ENCODE results near the gene TFPI. TPM values are rescaled to one million over a fixed set of nuclear protein-coding genes. Genes with fewer than 3 reads are reported as not detected.

Gene TFPI
- total and polyA plus RNA-seq, 7 donors: 2.3 to 83.1 (median 29.3) TPM

DNA sequence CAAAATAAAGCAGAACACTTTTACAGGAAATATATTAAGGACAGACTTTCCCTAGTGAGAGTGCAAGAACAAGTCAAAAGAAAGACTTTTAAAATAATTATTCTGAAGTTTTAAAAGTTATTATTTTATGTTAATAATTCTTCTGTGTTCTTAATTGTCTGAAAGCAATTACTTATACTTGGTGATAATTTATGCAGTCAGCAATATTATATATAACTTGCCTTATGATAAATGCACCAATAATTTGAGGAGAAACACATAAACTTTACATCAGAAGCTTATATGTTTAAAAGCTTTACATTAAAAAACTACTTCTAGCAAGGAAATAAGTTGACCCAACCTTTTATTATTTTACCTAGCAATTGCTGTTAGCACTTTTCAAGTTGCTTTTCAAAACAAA is 102.7 kb downstream of the TFPI start:
- DNase-seq: no peak
- Histone ChIP-seq H3K27ac (no peak overlapping the region), H3K36me3 (no peaks in the 10 kb centered on the region), H3K4me1 (no peaks in the 10 kb centered on the region), H3K9me3 (no peaks in the 10 kb centered on the region), H3K4me3 (no peak overlapping the region), H3K27me3 (no peaks in the 10 kb centered on the region)
- intact Hi-C loops (cut with DNase I): loop anchor here (5.0 kb wide), 1 partner anchor 589 kb away; no protein-coding TSS in a partner anchor
- TF ChIP-seq POLR2A (IDR thresholded peaks at IDR 0.05): no peak
- TF ChIP-seq, protein P1, sequence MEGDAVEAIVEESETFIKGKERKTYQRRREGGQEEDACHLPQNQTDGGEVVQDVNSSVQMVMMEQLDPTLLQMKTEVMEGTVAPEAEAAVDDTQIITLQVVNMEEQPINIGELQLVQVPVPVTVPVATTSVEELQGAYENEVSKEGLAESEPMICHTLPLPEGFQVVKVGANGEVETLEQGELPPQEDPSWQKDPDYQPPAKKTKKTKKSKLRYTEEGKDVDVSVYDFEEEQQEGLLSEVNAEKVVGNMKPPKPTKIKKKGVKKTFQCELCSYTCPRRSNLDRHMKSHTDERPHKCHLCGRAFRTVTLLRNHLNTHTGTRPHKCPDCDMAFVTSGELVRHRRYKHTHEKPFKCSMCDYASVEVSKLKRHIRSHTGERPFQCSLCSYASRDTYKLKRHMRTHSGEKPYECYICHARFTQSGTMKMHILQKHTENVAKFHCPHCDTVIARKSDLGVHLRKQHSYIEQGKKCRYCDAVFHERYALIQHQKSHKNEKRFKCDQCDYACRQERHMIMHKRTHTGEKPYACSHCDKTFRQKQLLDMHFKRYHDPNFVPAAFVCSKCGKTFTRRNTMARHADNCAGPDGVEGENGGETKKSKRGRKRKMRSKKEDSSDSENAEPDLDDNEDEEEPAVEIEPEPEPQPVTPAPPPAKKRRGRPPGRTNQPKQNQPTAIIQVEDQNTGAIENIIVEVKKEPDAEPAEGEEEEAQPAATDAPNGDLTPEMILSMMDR (IDR thresholded peaks at IDR 0.05): no peak

DNA sequence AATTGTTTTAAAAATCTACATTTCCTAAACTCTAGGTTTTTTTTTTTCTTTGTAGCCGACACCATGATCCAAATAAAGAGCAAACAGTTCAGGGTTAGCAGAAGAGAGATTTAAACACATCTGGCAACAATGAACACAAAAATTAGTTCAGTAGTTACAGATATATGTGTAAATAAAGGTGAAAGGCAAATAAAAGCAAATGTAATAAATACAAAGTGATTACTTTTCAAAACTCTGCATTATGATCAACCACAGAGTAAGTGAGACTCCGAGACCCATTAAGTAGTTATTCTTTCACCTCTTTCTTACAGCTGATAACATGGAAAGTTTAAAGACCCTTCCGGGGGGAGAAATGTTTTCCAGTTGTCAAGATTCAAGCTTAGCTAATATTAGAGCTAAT is 106.9 kb downstream of the TFPI start:
- no peaks in the 10 kb centered on the region for H3K4me1 ChIP-seq
- H3K4me3 ChIP-seq: peak overlapping the region; percentile 8 to 38 (median 28)
- intact Hi-C loops (cut with DNase I): no loop called here
- no peaks in the 10 kb centered on the region for H3K36me3 ChIP-seq
- 26 to 67% methylated on average over 3 of the region's 3 CpGs for WGBS, 2 donors
- H3K27me3 ChIP-seq: no peaks in the 10 kb centered on the region
- peak overlapping the region in 3 of 4 donors; percentile 27 to 57 (median 30) for H3K27ac ChIP-seq
- TF ChIP-seq, protein P1 (IDR thresholded peaks at IDR 0.05): no peak
- TF ChIP-seq EP300 (IDR thresholded peaks at IDR 0.05): no peak
- TF ChIP-seq POLR2AphosphoS5 (IDR thresholded peaks at IDR 0.05): no peak
- no peak for TF ChIP-seq POLR2A (IDR thresholded peaks at IDR 0.05)
- no peak for DNase-seq
- H3K9me3 ChIP-seq: no peaks in the 10 kb centered on the region

DNA sequence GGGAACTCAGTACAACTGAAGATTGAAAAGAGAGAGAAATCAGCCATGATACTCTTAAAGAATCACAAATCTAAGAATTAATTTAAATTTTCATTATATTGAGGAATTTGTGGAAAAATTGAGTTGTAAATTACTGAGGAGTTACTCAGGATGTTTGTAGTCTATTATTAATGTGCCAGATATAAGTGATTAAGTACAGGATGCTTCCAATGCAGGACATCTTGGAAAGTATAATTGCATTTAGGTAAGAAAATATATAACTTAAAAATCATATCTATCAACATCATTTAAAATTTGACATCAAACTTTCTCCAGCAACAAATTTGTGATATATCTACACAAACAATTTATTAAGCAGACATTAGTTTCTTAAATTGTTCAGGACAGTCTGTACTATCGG is 107.5 kb downstream of the TFPI start:
- peak overlapping the region in 2 of 4 donors; percentile 30 to 57 for H3K27ac ChIP-seq
- H3K9me3 ChIP-seq: no peaks in the 10 kb centered on the region
- no peaks in the 10 kb centered on the region for H3K36me3 ChIP-seq
- peak overlapping the region in 3 of 4 donors; percentile 19 to 38 (median 38) for H3K4me3 ChIP-seq
- DNase-seq: no peak
- WGBS, 2 donors: 53 to 86% methylated on average over 1 of the region's 1 CpG
- intact Hi-C loops (cut with DNase I): no loop called here
- no peak for TF ChIP-seq POLR2AphosphoS5 (IDR thresholded peaks at IDR 0.05)
- TF ChIP-seq, protein P1 (IDR thresholded peaks at IDR 0.05): no peak
- H3K27me3 ChIP-seq: no peaks in the 10 kb centered on the region
- H3K4me1 ChIP-seq: no peaks in the 10 kb centered on the region

DNA sequence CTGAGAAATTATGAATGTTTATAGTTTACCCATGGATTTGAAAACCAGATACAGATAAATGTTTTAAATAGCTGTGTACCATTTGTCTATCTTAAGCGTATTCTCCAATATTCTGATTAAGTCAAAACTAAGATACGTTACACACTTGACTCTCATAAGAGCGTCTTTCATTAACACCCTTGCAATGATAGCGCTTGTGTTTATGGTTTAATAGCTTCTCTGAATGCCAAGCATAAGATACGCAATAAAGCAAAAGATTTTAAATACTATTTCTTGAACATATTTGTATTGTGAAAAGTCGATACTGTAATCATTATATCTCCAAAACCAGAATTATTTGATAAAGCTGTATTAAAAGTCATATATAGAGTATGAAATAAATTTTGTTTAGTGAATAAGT is 109.2 kb downstream of the TFPI start:
- Histone ChIP-seq H3K27me3 (no peaks in the 10 kb centered on the region), H3K4me3 (no peak overlapping the region), H3K4me1 (no peaks in the 10 kb centered on the region), H3K27ac (no peak overlapping the region), H3K36me3 (no peaks in the 10 kb centered on the region), H3K9me3 (no peaks in the 10 kb centered on the region)
- TF ChIP-seq EP300 (IDR thresholded peaks at IDR 0.05): no peak
- no peak for TF ChIP-seq POLR2AphosphoS5 (IDR thresholded peaks at IDR 0.05)
- TF ChIP-seq POLR2A (IDR thresholded peaks at IDR 0.05): no peak
- TF ChIP-seq, protein P1 (IDR thresholded peaks at IDR 0.05): no peak
- intact Hi-C loops (cut with DNase I): no loop called here
- DNase-seq: no peak
- whole genome bisulfite sequencing, 2 donors: 75 to 76% methylated on average over 6 of the region's 6 CpGs

DNA sequence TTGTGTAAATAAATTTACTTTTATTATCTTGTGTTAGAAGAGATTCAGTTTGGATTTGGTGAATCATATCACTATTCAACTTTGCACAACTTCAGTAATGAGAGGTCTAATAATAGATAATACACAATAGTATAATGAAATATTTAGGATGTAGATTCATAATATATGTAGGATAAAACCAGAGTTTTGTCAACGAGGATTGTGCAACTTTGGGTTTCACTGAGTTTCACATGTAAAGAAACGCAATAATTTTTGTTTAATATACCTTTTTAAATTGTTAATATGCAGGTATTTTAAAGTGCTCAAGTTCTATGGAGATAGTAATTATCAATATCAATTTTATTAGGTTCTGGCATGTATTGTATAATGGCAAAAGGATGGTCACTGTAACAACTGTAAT is 111.5 kb downstream of the TFPI start:
- 41 to 49% methylated on average over 2 of the region's 2 CpGs for WGBS, 2 donors
- Histone ChIP-seq H3K9me3 (no peaks in the 10 kb centered on the region), H3K4me3 (no peak overlapping the region), H3K36me3 (no peaks in the 10 kb centered on the region), H3K27ac (no peak overlapping the region), H3K27me3 (no peaks in the 10 kb centered on the region), H3K4me1 (no peaks in the 10 kb centered on the region)
- TF ChIP-seq POLR2A (IDR thresholded peaks at IDR 0.05) (no peak), POLR2AphosphoS5 (IDR thresholded peaks at IDR 0.05) (no peak), EP300 (IDR thresholded peaks at IDR 0.05) (no peak)
- TF ChIP-seq, protein P1 (IDR thresholded peaks at IDR 0.05): no peak
- DNase-seq: no peak
- intact Hi-C loops (cut with DNase I): no loop called here
